K562 (cell line): ENCODE measurements around the gene ARL2. TPM values are rescaled to one million over a fixed set of nuclear protein-coding genes. Genes with fewer than 3 reads are reported as not detected.

Source experiments
- ATAC-seq: fragments of 200-7000 bp; cut with Tn5 transposase; 3 replicates; pipeline ENCODE4 v1.9.1; 2020; ENCODE audit warnings: moderate library complexity
- BruUV-seq: library from RNA; stranded (reverse); fragments of 400-500 nt; replicated peaks from 2 replicates; lab custom pipeline; 2021; lab: Mats Ljungman, UMichigan
- CTCF ChIA-PET: fragments of 300-600 bp; formaldehyde crosslinking; extraction: SDS; loops from one replicate; lab custom pipeline; 2021; ENCODE audit warnings: low intra/inter-chr PET ratio; lab: Yijun Ruan, JAX
- POLR2A ChIA-PET: fragments of 300-600, 350-650 bp; sonication (Branson Sonifier 250); formaldehyde crosslinking; extraction: SDS; loops from one replicate; lab custom pipeline; 2021; ENCODE audit warnings: antibody characterized with exemption, inconsistent platforms; lab: Yijun Ruan, JAX
- DNase-seq, 4 experiments: peaks; one replicate each; pipeline versions ENCODE4 v3.0.0 to v3.0.0-alpha.2; 2011 to 2018; ENCODE audit warnings: low spot score in 3 of 4, mixed read lengths in 3 of 4; ENCODE audit errors: extremely low read depth in 1 of 4
- FAIRE-seq: peaks from 2 replicates; lab custom pipeline; 2011; peaks lifted over from hg19 to GRCh38; lab: Jason Lieb, UNC
- H2AFZ ChIP-seq: 2 replicates; pipeline ENCODE4 v1.6.0; 2011; ENCODE audit warnings: low read depth, low read length, control low read depth, inconsistent platforms
- H3K27ac ChIP-seq: fragments of 200-600 bp; 3 replicates; pipeline ENCODE4 v1.8.0; 2011; ENCODE audit warnings: low read depth, mild to moderate bottlenecking, control low read depth, inconsistent platforms, low read length, moderate library complexity, mixed read lengths; ENCODE audit errors: extremely low read depth
- H3K27me3 ChIP-seq, 2 experiments: fragments of 300-600 bp in 1 of 2; 2 replicates in 1 of 2; 3 replicates in 1 of 2; pipeline versions ENCODE4 v1.6.0 to v1.8.0; 2011; ENCODE audit warnings: inconsistent platforms in 2 of 2, low read length in 2 of 2, mild to moderate bottlenecking in 1 of 2, mixed read lengths in 1 of 2, moderate library complexity in 1 of 2; ENCODE audit not compliant: control insufficient read depth in 2 of 2, insufficient read depth in 2 of 2
- H3K36me3 ChIP-seq: fragments of 300-600 bp; 3 replicates; pipeline ENCODE4 v1.8.0; 2011; ENCODE audit warnings: mild to moderate bottlenecking, low read length, inconsistent platforms; ENCODE audit not compliant: control insufficient read depth, insufficient read depth
- H3K4me1 ChIP-seq, 2 experiments: fragments of 200-600 bp in 1 of 2; replicated peaks in 1 of 2; 2 replicates in 1 of 2; 3 replicates in 1 of 2; pipeline versions ENCODE4 v1.5.1 to v1.8.0; 2011; ENCODE audit warnings: inconsistent platforms in 2 of 2, low read length in 2 of 2, mild to moderate bottlenecking in 1 of 2, mixed read lengths in 1 of 2, moderate library complexity in 1 of 2; ENCODE audit not compliant: control insufficient read depth in 2 of 2, insufficient read depth in 2 of 2
- H3K4me2 ChIP-seq: 2 replicates; pipeline ENCODE4 v1.6.1; 2011; ENCODE audit warnings: low read length, control low read depth, inconsistent platforms, mixed read lengths; ENCODE audit not compliant: insufficient read depth
- H3K4me3 ChIP-seq: fragments of 200-600 bp; sonication (generic), shearing (Covaris generic); 2 replicates; pipeline ENCODE4 v1.5.1; 2016; ENCODE audit warnings: control low read depth, inconsistent platforms
- H3K79me2 ChIP-seq: fragments of 200-600 bp; 3 replicates; pipeline ENCODE4 v1.8.0; 2011; ENCODE audit warnings: low read length, inconsistent platforms; ENCODE audit not compliant: control insufficient read depth, insufficient read depth
- H3K9ac ChIP-seq, 2 experiments: 2 replicates each; pipeline versions ENCODE4 v1.6.0 to v1.6.1; 2011; ENCODE audit warnings: low read depth in 2 of 2, low read length in 2 of 2, control low read depth in 1 of 2, inconsistent platforms in 1 of 2, mild to moderate bottlenecking in 1 of 2, mixed read lengths in 1 of 2; ENCODE audit not compliant: insufficient read depth in 1 of 2
- H3K9me1 ChIP-seq: one replicate; pipeline ENCODE4 v1.6.0; 2011; ENCODE audit warnings: inconsistent platforms, mild to moderate bottlenecking, low read length, moderate library complexity; ENCODE audit not compliant: control insufficient read depth, insufficient read depth
- H3K9me3 ChIP-seq: replicated peaks from 2 replicates; pipeline ENCODE4 v1.5.1; 2011; ENCODE audit warnings: low read depth, low read length, inconsistent platforms; ENCODE audit not compliant: control insufficient read depth, insufficient read depth
- H4K20me1 ChIP-seq: replicated peaks from 2 replicates; pipeline ENCODE4 v1.6.1; 2011; ENCODE audit warnings: low read length, inconsistent platforms, mixed read lengths; ENCODE audit not compliant: control insufficient read depth, insufficient read depth
- BHLHE40 ChIP-seq: IDR thresholded peaks from 2 replicates; pipeline ENCODE4 v1.6.1; 2011; ENCODE audit warnings: low read length, improper control_type of control experiment
- CEBPB ChIP-seq: fragments of 450-650 bp; IDR thresholded peaks from 2 replicates; pipeline ENCODE4 v1.6.1; 2016; ENCODE audit warnings: missing genetic modification characterization, missing compliant biosample characterization
- CHD2 ChIP-seq: IDR thresholded peaks from 2 replicates; pipeline ENCODE4 v1.6.1; 2011; ENCODE audit warnings: low read depth, low read length
- DIDO1 ChIP-seq: fragments of 450-650 bp; IDR thresholded peaks from 2 replicates; pipeline ENCODE4 v1.6.1; 2016; ENCODE audit warnings: low read depth, missing biosample characterization, missing genetic modification characterization
- EWSR1 ChIP-seq: fragments of 450-650 bp; IDR thresholded peaks from 2 replicates; pipeline ENCODE4 v1.6.1; 2018; ENCODE audit warnings: borderline replicate concordance, mild to moderate bottlenecking, low read depth, moderate library complexity; ENCODE audit not compliant: partially characterized antibody
- HEY1 ChIP-seq: fragments of 250-450 bp; sonication (Bioruptor Pico); IDR thresholded peaks from 2 replicates; pipeline ENCODE4 v1.5.0; 2020; ENCODE audit warnings: mild to moderate bottlenecking, moderate library complexity, borderline replicate concordance
- MIER1 ChIP-seq: fragments of 450-650 bp; IDR thresholded peaks from 2 replicates; pipeline ENCODE4 v1.6.1; 2016; ENCODE audit warnings: antibody characterized with exemption, mild to moderate bottlenecking, low read depth
- NFATC3 ChIP-seq: fragments of 450-650 bp; IDR thresholded peaks from 2 replicates; pipeline ENCODE4 v1.6.1; 2017; ENCODE audit warnings: mild to moderate bottlenecking
- RAD21 ChIP-seq, 2 experiments: fragments of 250-450 bp in 1 of 2; fragments of 450-650 bp in 1 of 2; sonication (Bioruptor Pico) in 1 of 2; formaldehyde crosslinking in 1 of 2; IDR thresholded peaks in 1 of 2; conservative IDR thresholded peaks in 1 of 2; 2 replicates each; pipeline versions ENCODE4 v1.4.0 to v1.8.0; 2020 to 2022; ENCODE audit warnings: mild to moderate bottlenecking in 2 of 2, moderate library complexity in 1 of 2
- TCFL5 ChIP-seq: fragments of 250-450 bp; sonication (Bioruptor Pico); conservative IDR thresholded peaks from 2 replicates; pipeline ENCODE4 v1.6.1; 2021; ENCODE audit warnings: mild to moderate bottlenecking, moderate library complexity, matching md5 sums
- VEZF1 ChIP-seq: fragments of 200-800 bp; sonication (Bioruptor generic); IDR thresholded peaks from 2 replicates; pipeline ENCODE4 v1.6.1; 2017; ENCODE audit warnings: missing genetic modification characterization, missing compliant biosample characterization
- ZHX1 ChIP-seq: fragments of 150-350 bp; conservative IDR thresholded peaks from 2 replicates; pipeline ENCODE4 v1.6.1; 2014; ENCODE audit warnings: low read length
- ZNF3 ChIP-seq: fragments of 250-450 bp; sonication (Bioruptor Pico); IDR thresholded peaks from 2 replicates; pipeline ENCODE4 v1.5.0; 2021; ENCODE audit warnings: mild to moderate bottlenecking, moderate library complexity
- ZNF398 ChIP-seq: fragments of 250-450 bp; sonication (Bioruptor Pico); IDR thresholded peaks from 2 replicates; pipeline ENCODE4 v1.8.0; 2021; ENCODE audit warnings: moderate library complexity, mild to moderate bottlenecking, inconsistent platforms
- ZNF79 ChIP-seq: fragments of 250-450 bp; sonication (Bioruptor Pico); IDR thresholded peaks from 2 replicates; pipeline ENCODE4 v1.4.0; 2020; ENCODE audit warnings: low read depth, mild to moderate bottlenecking, moderate library complexity
- ZNF830 ChIP-seq: fragments of 250-450 bp; sonication (Bioruptor Pico); IDR thresholded peaks from 2 replicates; pipeline ENCODE4 v1.5.0; 2021; ENCODE audit warnings: mild to moderate bottlenecking
- WGBS: fragments of 100-300 bp; shearing (Covaris generic); methylation state at CpG from one replicate; pipeline ENCODE4 v1.1.6; 2016; ENCODE audit warnings: low coverage, mixed read lengths; ENCODE audit not compliant: insufficient coverage; ENCODE audit errors: missing lambda C conversion rate; 5-methylcytosine and 5-hydroxymethylcytosine counted together
- in situ Hi-C: fragments of 300-500 bp; cut with MboI; formaldehyde crosslinking; loops from 4 replicates; pipeline ENCODE4 v1.15.0; 2018; ENCODE audit warnings: inconsistent platforms, mixed read lengths
- intact Hi-C: fragments of 100-400 bp; cut with micrococcal nuclease; formaldehyde crosslinking; loops from 2 replicates; pipeline ENCODE4 v1.14.2; 2022
- polyA plus RNA-seq, 8 experiments: library from polyadenylated mRNA; depleted of rRNA in 4 of 8; stranded (reverse) in 5 of 8; unstranded in 3 of 8; fragments of >200 nt; fragmentation: Nextera tagmentation in 2 of 8; fragmentation: Illumina TruSeq in 1 of 8; extraction: Ambion mirVana in 2 of 8; extraction: Trizol in 1 of 8; gene quantifications; 2 replicates each; pipeline versions ENCODE4 v1.2.1 to v1.2.3, GENCODE V29; 2011 to 2014; ENCODE audit warnings: inconsistent platforms in 1 of 8, missing spikeins in 1 of 8
- total RNA-seq, 7 experiments: library from RNA; depleted of rRNA in 6 of 7; stranded (reverse); fragments of >200 nt in 6 of 7; fragmentation: Illumina TruSeq in 2 of 7; extraction: Trizol in 2 of 7; gene quantifications; 2 replicates each; pipeline versions ENCODE4 v1.2.1 to v1.2.3, GENCODE V29; 2011 to 2021; ENCODE audit warnings: low replicate concordance in 1 of 7

Gene ARL2
- total and polyA plus RNA-seq, 9 of the 15 experiments (the other 6 are each of a cell fraction or from before 2014, with no cell fraction given) = 5.7 to 154 (median 92.2) TPM

- ATAC-seq (no peak), FAIRE-seq (no peak), DNase-seq (no peak)
- H3K27me3 ChIP-seq = no peaks in the 10 kb centered on the region
- BruUV-seq = no TSS peak
- TF ChIP-seq MIER1 = no peak
- TF ChIP-seq DIDO1 (tag) = no peak
- TF ChIP-seq ZNF830 (CRISPR knock-in tag) = no peak
- TF ChIP-seq EWSR1 = no peak
- no peak for TF ChIP-seq CEBPB
- no peak for TF ChIP-seq HEY1 (CRISPR knock-in tag)
- no peak for TF ChIP-seq TCFL5 (CRISPR knock-in tag)
- TF ChIP-seq ZNF3 (CRISPR knock-in tag) = no peak
- no peak for TF ChIP-seq NFATC3
- TF ChIP-seq VEZF1 (CRISPR knock-in tag) = no peak
- TF ChIP-seq CHD2 = no peak
- TF ChIP-seq ZNF398 (CRISPR knock-in tag) = no peak
- no peak for TF ChIP-seq RAD21 (CRISPR knock-in tag; conservative IDR thresholded peaks at IDR 0.05 in 1 of 2, IDR thresholded peaks at IDR 0.05 in 1 of 2)
- no peak for TF ChIP-seq ZHX1
- no peak for TF ChIP-seq ZNF79 (CRISPR knock-in tag)
- TF ChIP-seq BHLHE40 = no peak
- H3K27ac ChIP-seq = no peak overlapping the region
- ChIA-PET POLR2A (interaction anchor here (1.3 to 3.2 kb wide), 2 partner anchors 10 to 14 kb away, joined by 5 to 18 read pairs; no protein-coding TSS in a partner anchor), CTCF (no interaction called here)
- H2AFZ ChIP-seq = no peak overlapping the region
- peaks cover 21 to 34% of the 10 kb centered on the region in 2 experiments for H3K4me1 ChIP-seq
- no peak overlapping the region for H3K4me3 ChIP-seq
- H3K9me1 ChIP-seq = peaks cover 2% of the 10 kb centered on the region
- no peaks in the 10 kb centered on the region for H3K36me3 ChIP-seq
- H3K9me3 ChIP-seq = no peaks in the 10 kb centered on the region
- H4K20me1 ChIP-seq = no peaks in the 10 kb centered on the region
- 70% methylated on average over 4 of the region's 4 CpGs for WGBS
- no peaks in the 10 kb centered on the region for H3K79me2 ChIP-seq
- intact Hi-C loops = loop anchor here (5.0 kb wide), 1 partner anchor 53 kb away; the partner anchor contains the start of gene ARL2
- in situ Hi-C loops = no loop called here
- no peak overlapping the region for H3K9ac ChIP-seq
- no peak overlapping the region for H3K4me2 ChIP-seq
These were observed 50.9 kb downstream of the ARL2 start for GRCh38 chr11:65064847-65065240.
